Limb (tissue), 2 donors: ENCODE results near the gene ATP5F1B.

ENCODE experiments used
- DNase-seq, 2 donors: peaks; one replicate each; pipeline ENCODE4 v3.0.0-alpha.2; 2016; ENCODE audit errors: extremely low spot score in 2 of 2

The ATP5F1B gene

GRCh38 chr12:56622535-56622934, 23.2 kb downstream of the ATP5F1B start:
- DNase-seq, result no peak

- no peak for DNase-seq
Observed at GRCh38 chr12:56616925-56617324, 28.9 kb downstream of the ATP5F1B start.

GRCh38 chr12:56616244-56616643, 29.5 kb downstream of the ATP5F1B start:
- DNase-seq, result no peak

DNA sequence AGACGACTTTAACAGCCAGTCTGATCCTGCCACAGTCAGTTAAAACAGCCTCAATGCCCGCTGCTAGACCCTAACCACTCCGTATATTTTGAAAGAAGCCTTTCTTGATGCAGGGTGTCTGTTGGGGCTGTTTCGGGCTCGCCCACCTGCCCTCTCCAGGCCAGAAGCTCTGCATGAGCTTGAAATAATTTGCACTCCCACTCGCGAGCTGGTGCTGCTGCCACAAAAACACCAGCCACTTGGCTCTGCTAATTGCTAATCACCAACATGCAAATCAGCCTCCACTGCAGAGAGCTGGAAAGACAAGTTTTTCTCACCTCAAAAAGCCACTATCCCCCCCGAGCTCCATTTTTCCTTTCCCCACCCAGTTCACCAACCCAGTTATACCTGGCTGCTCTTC, 31.2 kb downstream of the ATP5F1B start:
- DNase-seq, result no peak

GRCh38 chr12:56604355-56604754, 41.4 kb downstream of the ATP5F1B start:
- DNase-seq, result no peak

- no peak for DNase-seq
Observed at GRCh38 chr12:56602239-56602638, 43.5 kb downstream of the ATP5F1B start.

GRCh38 chr12:56601503-56601902, 44.3 kb downstream of the ATP5F1B start:
- DNase-seq, result no peak

- no peak for DNase-seq
Observed at GRCh38 chr12:56600753-56601152, 45.0 kb downstream of the ATP5F1B start.

DNA sequence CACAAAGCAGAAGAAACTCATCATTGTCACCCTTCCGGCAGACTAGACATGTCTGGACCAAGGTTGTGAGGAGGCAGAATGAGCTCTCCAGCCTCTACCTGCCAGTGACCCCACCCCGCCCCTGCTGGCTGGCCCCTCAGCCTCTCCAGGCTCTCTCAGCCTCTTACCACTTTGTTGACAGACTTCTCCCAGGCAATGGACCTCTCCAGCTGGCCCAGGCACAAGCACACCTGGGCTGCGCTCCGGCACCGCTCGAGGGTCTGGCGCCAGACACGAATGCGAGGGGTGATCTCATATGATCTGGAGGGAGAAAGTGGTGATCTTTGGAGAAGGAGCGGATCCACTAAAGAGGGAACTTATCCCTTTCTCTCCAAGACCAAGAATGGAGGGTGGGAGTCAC, 46.0 kb downstream of the ATP5F1B start:
- no peak for DNase-seq

DNA sequence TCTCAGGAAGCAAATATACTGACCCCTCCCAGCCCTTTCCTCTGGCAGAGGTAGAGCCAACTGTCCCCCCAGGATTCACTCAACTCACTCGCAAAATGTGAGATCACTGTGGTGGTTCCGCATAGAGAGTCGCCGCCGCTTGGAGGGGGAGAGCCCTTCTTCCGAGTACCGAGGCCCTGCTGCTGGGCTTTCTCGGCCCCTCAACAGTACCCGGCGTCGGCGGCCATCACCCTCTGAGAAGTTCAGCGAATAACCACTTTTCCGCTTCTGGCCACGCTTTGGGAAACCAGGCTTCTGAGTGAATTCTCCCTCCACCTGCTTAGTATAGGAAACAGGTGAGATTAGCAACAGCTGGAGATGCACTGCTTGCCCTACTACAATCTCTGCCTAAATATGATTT, 46.7 kb downstream of the ATP5F1B start:
- no peak for DNase-seq

DNA sequence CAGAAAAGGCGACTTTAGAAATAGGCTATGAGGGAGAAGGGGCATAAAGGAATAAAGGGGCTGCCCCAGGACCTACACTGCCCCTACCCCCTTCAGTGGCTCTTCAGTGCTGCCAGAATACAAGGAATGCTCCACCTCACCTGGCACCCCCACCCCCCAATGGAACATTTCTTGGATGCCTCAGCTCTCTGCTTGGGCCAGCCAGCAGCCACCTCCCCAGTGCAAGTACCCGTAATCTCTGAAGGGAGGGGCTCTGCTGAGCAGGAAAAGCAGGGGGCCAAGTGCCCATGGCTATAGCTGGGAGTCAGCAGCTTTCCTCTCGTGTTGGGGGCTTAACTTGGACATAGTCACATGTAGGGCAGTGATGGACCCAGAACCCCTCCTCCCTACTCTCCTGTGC, 49.0 kb downstream of the ATP5F1B start:
- no peak for DNase-seq

- DNase-seq, result peak; percentile 55 to 75
Observed at GRCh38 chr12:56593909-56594621, 51.7 kb downstream of the ATP5F1B start.

GRCh38 chr12:56591961-56592360, 53.8 kb downstream of the ATP5F1B start:
- DNase-seq, result no peak

DNA sequence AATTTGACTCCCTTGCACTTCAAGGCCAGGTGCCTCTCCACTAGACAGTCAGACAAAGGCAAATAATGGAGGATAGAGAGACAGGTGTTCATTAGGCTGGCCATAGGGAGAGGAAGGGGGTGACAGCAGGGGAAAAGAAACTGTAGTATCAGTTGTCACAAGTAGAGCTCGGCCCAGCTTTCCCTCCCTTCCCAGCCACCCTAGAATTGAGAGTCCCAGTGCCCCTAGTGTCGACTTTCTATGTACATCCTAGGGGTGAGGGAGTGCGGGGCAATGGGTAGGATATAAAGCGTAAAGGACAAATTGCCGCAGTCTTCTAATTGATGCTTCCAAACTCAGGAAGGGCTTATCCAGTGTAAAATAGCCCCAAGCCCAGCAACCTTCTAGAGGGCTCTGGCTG, 54.7 kb downstream of the ATP5F1B start:
- DNase-seq, result no peak

DNA sequence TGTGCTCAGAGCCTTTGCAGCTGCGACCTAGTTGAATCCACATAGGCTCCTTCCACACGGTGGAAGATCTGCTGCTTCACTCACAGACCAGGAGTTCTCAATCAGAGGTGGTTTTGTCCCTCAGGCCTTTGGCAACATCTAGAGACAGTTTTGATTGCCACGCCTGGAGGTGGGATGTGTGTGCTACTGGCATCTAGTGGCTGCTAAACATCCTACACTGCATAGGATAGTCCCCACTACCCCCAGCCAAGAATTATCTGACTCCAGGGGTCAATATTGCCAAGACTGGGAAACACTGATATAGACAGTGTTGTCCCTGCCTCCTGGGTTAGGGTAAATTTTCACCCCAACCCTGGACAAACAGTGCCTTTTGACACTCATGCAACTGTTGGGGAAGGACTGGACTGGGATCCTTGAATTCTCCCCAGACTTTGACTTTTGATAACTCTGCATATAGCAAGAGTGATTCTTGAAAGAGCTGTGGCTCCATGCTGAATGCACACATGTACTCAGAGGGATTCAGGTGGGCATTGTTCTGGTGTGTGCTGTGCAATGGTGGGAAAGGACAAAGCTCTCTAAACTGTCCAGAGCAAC, 55.5 kb downstream of the ATP5F1B start:
- DNase-seq, result no peak

DNA sequence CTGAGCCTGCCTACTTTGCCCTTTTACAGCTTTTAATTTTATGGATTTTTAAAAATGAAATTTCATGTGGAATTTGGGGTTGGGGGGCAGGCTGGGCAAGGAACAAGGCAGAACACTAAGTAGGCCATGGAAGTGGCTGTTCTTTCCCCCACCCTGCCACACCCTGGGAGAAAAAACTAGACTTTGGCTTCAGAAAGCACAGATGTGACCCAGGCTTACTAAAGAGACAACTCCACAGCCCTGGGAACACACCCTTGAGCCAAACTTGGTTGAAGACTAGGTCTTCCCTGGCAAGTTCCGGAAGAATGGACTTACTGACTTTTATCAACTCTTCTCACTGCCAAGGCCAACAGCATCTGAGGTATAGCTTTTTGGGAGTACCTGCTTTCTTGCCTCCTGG, 56.0 kb downstream of the ATP5F1B start:
- DNase-seq, result no peak
